ENCODE measurements around the gene TFF3.

DNA sequence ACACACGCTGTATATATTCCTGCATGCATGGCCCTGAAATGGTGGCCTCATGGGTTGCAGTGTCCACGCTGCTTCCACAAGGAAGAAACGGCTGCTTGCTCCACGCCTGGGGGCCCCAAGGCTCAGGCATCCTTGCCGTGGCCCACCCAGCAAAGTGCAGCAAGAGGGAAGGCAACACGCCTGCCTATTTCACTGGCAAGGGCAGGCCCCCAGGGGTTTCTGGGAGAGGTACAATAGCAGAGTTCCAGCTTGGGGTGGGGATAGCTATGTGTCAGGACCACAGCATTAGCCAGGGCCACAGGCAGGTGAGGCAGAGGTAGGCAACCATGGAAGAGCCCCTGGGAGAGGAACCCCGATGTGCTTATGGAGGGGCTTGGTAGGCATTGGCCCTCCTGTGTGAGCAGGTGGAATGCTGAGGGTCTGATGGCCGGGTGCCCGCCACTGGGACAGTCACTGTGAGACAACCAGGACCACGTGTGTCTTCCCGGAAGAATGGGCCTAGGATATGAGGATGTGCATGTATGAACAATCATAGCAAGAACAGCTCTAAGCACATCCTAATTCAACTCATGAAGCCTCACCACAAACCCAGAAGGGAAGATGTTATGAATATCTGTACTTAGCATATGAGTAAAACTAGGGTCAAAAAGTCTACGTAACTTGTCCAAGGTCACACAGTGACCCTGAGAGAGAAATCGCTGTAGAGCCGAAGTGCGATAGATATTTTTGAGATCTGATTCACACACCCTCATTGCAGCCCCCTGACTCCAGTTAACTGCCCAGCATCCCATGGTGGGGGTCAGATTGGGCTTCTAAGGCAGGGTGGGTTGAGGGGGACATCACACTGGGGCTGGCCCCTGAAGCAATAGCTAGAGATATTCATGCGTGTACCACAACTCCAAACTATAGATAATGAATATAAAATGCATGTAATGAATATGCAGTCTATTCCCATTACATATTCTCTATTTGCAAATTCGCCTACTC, 23.8 kb upstream of the TFF3 start:
- TF ChIP-seq, protein P1, sequence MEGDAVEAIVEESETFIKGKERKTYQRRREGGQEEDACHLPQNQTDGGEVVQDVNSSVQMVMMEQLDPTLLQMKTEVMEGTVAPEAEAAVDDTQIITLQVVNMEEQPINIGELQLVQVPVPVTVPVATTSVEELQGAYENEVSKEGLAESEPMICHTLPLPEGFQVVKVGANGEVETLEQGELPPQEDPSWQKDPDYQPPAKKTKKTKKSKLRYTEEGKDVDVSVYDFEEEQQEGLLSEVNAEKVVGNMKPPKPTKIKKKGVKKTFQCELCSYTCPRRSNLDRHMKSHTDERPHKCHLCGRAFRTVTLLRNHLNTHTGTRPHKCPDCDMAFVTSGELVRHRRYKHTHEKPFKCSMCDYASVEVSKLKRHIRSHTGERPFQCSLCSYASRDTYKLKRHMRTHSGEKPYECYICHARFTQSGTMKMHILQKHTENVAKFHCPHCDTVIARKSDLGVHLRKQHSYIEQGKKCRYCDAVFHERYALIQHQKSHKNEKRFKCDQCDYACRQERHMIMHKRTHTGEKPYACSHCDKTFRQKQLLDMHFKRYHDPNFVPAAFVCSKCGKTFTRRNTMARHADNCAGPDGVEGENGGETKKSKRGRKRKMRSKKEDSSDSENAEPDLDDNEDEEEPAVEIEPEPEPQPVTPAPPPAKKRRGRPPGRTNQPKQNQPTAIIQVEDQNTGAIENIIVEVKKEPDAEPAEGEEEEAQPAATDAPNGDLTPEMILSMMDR (IDR thresholded peaks at IDR 0.05; ENCODE audit: low read depth, low read length), result no peak
- no peak for TF ChIP-seq POLR2A (IDR thresholded peaks at IDR 0.05; ENCODE audit: extremely low read depth, insufficient read length)
